Activated CD8-positive, alpha-beta memory T cell treated with anti-CD3 and anti-CD28 coated beads, Interleukin-2, amount 50 U/mL, for 4 hours (primary cell): Measurements from ENCODE around the gene JAG2.
A peak's percentile ranks its signal among the peaks of the same experiment; 100 is the strongest.

Experiments used
- DNase-seq: peaks from one replicate; pipeline ENCODE4 v3.0.0-alpha.2; 2020

The JAG2 gene

GRCh38 chr14:105203057-105203531, 34.5 kb upstream of the JAG2 start:
- peak; percentile 67 for DNase-seq

GRCh38 chr14:105201925-105202513, 33.4 kb upstream of the JAG2 start:
- no peak for DNase-seq

DNA sequence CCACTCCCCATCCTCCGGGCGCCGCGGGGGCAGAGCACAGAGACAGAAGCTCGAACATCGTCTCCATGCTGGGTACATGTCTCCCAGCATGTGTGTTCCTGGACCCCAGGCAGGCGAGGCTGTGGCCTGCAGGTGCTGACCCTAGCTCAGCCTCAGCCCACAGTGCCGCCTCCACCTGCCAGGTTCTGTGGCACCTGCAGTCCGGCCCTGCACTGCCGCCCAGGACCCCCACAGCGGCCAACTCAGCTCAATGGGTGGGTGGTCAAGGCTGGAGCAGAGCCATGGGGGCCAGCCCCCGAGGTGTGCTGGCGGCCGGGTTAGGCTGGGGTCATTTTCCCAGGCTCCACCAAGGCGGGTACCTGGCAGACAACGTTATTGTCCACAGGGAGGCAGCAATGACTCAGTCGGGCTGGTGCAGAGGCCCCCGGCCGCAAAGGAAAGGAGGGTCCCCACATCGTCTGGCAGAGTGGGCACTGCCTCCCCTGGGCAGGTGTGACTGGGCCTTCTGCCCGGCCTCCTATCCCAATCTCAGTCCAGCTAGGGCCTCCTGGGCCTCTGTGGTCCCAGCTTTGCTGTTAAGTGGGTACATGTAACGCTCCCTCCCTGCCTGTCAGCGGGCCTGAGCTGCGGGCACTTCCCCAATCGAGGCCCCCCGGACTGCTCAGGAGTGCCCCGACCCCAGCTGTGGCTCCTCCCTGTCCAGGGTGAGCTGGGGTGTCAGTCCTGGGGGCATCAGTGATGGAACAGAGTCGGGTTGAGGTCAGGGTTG, 32.8 kb upstream of the JAG2 start:
- no peak for DNase-seq

GRCh38 chr14:105200641-105201040, 32.1 kb upstream of the JAG2 start:
- no peak for DNase-seq

DNA sequence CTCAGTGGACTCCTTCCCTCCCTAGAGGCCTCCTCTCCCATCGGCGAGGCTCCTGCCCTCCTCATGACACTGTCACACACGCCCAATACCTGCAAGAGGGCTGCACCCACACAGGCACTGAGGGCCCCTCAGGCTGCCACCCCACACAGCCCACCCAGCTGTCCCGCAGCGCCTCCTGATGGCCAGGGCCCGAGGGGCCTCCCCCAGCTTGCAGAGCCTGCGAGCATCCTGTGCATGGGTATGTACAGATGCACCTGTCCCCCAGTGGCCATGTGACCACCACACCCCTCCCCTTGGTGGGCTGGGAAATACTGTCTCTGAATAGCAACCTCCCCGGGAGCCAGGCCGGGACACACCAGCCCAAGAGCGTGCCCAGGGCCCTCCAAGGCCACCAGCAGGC, 31.5 kb upstream of the JAG2 start:
- DNase-seq = no peak

GRCh38 chr14:105199093-105199492, 30.5 kb upstream of the JAG2 start:
- DNase-seq = no peak

- no peak for DNase-seq
Measured at GRCh38 chr14:105198588-105198987, 30.0 kb upstream of the JAG2 start.

GRCh38 chr14:105197211-105197641, 28.6 kb upstream of the JAG2 start:
- no peak for DNase-seq

DNA sequence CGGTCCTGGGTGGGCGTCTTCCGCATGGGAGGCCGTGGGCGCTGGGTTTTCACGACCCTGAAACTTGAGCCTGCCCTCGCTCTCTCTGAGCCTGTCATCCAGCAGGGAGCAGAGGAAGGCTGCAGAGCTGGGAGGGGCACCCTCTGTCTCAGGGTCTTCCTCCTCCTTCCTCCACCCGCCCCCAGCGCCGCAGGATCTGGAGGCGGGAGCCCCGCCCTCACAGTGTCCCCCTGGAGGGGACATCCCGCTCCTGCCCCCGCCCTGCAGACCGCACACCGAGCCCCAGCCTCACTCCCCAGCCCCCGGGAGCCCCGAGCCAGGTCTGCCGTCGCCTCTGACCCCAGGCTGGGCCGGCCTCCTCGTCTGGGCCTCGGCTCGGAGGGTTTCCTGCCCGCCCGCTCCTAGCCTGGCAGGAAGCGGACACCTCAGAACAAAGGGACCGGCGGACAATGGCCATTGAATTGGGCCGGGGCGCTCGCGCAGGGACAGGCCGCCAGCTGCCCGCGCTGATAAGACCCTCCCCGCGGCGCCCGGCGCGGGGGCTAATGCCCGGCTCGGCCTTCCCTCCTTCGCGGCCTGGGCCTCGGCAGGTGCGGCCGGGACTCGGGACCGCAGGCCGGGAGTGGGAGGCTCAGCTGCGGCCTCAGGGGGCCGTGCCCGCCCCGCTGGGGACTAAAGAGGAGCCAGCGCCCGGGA, 27.8 kb upstream of the JAG2 start:
- no peak for DNase-seq

- DNase-seq = no peak
Measured at GRCh38 chr14:105195522-105196264, 27.1 kb upstream of the JAG2 start.

DNA sequence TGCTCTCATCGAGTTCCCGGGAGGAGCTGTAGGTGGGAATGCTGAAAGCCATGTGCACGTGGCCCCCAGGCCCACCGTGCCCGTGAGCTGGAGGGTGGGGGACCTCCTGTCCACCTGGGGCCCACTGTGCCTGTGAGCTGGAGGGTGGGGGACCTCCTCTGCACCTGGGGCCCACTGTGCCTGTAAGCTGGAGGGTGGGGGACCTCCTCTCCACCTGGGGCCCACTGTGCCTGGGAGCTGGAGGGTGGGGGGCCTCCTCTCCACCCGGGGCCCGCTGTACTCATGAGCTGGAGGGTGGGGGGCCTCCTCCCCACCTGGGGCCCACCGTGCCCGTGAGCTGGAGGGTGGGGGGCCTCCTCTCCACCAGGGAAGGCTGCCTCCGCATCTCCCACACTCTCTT, 26.5 kb upstream of the JAG2 start:
- DNase-seq = no peak

- no peak for DNase-seq
Measured at GRCh38 chr14:105193916-105194782, 25.6 kb upstream of the JAG2 start.

- DNase-seq = peak; percentile 46
Measured at GRCh38 chr14:105192866-105193731, 24.5 kb upstream of the JAG2 start.

GRCh38 chr14:105187935-105188524, 19.5 kb upstream of the JAG2 start:
- DNase-seq = no peak

DNA sequence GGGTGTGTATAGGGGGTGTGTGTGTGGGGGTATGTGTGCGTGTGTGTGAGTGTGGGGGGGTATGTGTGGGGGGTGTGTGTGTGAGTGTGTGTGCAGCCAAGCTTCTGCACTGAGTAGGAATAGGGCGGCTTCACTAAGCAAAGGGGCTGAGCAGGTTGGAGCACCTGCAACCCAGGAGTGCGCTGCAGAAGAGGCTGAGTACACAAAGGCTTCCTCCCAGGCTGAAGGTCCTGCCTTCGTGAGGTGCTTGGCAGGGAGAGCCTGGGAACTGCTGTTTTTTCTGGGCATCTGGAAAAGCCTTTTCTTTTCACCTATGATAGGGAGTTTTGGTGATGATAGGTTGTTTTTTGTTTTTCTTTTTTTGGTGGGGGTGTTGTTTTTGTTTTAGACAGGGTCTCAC, 18.5 kb upstream of the JAG2 start:
- DNase-seq = no peak

DNA sequence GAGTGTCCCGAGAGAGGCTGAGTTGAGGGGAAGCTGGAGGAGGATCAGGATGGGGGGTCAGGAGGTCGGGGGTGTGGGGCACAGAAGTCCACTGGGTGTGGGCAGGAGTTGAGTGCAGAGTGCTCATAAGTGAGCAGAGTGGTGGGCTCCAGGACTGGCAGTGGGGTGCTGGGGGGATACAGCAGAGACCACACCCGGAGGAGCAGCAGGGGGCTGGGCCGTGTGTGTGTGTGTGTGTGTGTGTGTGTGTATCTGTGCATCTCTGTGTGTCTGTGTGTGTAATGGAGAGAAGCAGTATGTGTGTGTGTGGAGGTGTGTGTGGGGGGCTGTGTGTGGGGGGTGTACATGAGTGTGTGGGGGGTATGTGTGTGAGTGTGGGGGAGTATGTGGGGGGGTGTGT, 17.4 kb upstream of the JAG2 start:
- DNase-seq = no peak

DNA sequence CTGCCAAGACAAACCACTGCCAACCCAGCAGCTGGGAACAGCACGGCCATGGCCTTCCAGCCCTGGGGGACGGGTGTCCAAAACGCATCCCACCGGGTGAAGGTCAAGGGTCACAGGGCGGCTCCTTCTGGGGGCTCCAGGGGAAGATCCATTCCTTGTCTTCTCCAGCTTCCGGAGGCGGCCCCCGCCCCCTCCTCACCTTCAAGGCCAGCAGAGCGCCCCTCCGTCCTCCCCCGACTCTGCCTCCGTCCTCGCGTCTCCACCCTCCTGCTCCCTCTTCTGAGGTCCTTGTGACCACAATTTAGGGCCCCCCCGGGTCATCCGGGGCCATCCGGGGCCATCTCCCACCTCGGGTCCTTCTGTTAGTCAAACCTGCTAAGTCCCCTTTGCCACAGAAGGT, 16.4 kb upstream of the JAG2 start:
- no peak for DNase-seq

- DNase-seq = no peak
Measured at GRCh38 chr14:105184461-105184860, 15.9 kb upstream of the JAG2 start.

DNA sequence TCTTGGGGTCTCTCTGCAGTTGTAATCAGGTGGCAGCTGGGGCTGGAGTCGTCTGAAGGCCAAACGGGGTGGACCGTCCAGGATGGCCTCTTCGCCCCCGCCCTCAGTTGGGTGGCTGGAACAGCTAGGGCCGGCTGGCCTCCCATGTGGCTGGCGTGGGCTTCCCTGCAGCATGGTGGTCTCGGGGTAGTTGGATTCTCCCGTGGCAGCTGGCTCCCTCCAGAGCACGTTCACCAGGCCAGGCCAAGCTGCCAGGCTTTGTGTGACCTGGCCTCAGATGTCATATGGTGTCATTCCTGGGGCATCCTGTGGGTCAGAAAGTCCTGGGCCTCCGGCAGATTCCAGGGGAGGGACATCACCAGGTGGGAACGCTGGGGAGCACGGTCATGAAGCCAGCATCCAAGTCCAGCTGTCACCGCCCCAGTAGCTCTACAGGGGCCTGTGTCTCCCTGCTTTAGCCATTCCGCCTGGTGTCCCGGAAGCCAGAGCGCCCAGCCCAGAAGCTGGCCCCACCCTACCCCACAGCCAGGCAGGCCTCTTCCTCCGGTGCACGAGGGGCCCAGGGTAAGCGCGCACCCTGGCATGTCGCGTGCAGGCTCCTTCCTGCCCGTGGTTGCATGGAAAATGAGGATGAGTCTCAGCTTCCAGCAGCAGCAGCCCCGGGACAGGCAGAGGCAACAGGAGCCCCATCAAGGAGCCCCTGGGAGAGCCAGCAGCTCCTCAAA, 13.9 kb upstream of the JAG2 start:
- DNase-seq = no peak
